NCI-H128 (cell line): ENCODE results near the gene THADA.

Experiments
- DNase-seq: peaks from one replicate; lab custom pipeline; 2025; ENCODE audit not compliant: unreplicated experiment; lab: John Stamatoyannopoulos, UW

THADA gene

GRCh38 chr2:43228321-43228751, 367.5 kb downstream of the THADA start:
- DNase-seq: no peak

- no peak for DNase-seq
Observed at GRCh38 chr2:43227830-43228281, 368.0 kb downstream of the THADA start.

DNA sequence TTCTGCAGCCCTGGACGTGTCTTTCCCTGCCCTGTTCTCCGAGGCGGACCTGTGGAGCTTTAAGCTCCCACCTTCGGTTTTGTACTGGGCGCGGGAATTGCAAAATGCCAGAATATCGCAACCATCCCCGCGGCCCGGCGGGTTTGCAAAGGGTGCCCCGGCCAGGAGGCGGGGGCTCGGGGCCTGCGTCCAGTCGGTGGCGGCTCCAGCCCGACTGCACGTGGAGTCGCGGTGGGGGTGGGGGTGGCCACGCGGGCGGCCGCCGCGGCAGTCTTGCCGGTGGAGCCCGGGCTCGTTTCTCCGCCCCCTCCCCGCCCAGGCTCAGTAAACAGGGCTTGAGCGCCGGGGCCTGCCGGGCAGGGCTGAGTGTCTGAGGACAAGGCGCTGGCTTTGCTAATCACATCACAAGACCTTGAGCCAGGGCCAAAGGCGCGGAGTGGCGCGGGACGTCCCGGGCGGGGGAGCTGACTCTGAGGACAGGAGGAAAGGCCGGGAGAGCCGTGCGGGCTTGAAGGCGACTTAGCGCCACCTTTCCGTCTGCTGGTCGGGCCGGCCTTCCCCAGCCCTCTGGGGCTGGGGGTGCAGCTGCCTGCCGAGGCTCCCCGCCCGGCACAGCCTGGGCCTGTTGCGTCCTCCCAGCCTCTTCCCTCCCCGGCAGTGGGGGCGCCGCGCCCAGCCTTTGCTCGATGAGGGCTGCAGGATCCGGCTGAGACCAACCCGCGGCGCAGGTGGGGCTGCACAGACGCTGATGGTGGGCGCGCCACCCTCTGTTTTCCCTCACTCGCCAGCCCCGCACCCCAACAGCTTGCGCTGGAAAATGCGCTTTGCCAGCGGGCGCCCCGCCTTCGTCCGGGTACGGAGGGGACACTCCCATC, 368.6 kb downstream of the THADA start:
- no peak for DNase-seq

- DNase-seq: peak; percentile 81
Observed at GRCh38 chr2:43226558-43226954, 369.3 kb downstream of the THADA start, which contains the start of gene ZFP36L2. Gene ZFP36L2 (minus strand): TSS chr2:43226606. CDS start chr2:43226315, 291 bp downstream.

GRCh38 chr2:43225788-43226557, 369.9 kb downstream of the THADA start:
- DNase-seq: peak; percentile 10

GRCh38 chr2:43225093-43225787, 370.6 kb downstream of the THADA start:
- no peak for DNase-seq

DNA sequence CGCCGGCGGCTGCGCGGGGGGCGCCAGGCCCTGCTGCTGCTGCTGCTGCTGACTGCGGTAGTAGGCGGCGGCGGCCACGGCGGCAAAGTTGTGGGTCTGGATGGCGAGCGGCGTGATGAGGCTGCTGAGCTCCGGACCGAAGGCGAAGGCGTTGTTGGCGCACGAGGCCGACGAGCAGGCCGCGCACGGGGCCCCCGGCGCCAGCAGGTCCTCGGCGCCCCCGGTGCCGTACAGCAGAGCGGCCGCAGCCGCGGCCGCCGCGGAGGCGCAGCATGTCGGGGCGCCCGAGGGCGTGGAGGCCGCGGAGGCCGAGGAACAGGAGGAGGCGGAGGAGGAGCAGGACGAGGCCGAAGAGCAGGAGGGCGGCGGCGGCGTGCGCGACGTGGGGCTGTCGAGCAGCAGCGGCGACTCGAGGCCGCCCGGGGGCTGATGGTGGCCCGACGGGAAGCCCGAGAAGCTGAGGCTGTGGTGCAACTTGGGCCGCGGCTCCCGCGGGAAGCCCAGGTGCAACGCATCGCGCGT, 371.2 kb downstream of the THADA start:
- DNase-seq: no peak

GRCh38 chr2:43224131-43224570, 371.7 kb downstream of the THADA start:
- no peak for DNase-seq

GRCh38 chr2:43223521-43224001, 372.3 kb downstream of the THADA start:
- DNase-seq: no peak

- no peak for DNase-seq
Observed at GRCh38 chr2:43222475-43223309, 373.1 kb downstream of the THADA start.

- no peak for DNase-seq
Observed at GRCh38 chr2:43221763-43222474, 373.9 kb downstream of the THADA start.

DNA sequence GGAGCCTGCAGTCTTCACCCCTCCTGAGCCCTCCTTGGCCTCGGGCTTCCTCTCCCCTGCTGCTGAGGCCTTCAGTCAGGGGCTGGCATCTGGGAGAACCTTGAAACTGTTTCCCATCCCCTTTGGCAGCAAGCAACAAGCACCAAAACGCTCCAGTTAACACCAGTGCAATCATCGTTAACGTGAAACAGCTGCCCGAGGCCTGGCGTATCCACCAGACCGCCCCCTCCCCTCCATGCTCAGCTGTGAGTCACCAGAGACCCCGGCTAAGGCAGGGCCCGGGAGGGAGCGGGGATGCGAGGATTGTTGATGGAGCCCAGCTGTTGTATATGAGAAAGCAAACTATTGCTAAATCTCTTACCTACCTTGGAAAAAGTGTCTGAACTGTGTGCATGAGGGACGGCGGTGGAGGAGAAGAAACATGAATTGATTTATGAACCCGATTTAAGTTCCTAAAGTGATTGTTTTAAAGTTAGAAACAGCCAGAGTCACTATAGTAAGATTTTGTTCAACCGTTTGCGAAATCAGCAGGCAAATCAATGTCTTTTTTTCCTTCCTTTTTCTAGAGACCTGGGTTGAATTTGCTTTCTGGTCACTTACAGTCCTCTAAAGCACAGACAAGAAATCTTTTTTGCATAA, 374.6 kb downstream of the THADA start:
- DNase-seq: no peak

DNA sequence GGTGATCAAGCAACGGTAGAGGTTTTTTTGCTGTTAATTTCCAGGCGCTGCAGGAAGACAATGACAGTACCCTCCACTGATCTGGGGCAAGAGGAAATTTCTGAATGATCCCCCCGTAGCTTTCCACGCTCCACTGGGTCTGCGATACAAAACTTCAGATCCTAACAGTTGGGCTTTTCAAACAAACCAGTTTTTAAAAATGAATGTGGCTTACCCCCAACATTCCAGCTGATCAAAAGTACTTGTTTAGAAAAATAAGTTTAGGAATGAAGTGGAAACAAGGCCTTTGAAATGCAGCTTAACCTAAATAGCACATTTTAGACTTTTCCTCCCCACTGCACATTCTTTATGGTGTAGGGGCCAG, 375.1 kb downstream of the THADA start:
- DNase-seq: no peak

DNA sequence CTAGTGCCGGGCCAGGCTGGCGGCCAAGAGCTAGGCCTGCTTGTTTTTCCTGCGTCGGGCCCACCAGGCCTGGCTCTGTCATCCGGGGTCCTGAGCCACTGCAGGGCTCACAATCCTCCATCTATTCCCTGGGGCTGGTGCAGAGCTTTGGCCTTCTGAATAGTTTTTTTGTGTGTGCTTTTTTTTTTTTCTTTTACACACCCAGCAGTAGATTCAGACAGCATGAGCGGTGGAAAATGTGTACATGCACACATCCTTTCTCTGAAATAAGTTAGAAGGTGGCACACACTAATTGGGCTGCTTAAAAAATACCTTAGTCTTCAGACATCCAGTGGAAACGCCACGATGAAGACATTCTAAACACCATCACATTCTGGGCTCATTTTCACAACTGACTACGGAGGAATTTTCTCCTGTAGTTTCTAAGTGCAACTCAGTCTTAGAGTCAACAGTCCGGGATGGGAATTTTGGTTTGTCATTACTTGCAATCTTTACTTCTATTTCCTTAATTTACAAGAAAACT, 375.5 kb downstream of the THADA start:
- DNase-seq: no peak

DNA sequence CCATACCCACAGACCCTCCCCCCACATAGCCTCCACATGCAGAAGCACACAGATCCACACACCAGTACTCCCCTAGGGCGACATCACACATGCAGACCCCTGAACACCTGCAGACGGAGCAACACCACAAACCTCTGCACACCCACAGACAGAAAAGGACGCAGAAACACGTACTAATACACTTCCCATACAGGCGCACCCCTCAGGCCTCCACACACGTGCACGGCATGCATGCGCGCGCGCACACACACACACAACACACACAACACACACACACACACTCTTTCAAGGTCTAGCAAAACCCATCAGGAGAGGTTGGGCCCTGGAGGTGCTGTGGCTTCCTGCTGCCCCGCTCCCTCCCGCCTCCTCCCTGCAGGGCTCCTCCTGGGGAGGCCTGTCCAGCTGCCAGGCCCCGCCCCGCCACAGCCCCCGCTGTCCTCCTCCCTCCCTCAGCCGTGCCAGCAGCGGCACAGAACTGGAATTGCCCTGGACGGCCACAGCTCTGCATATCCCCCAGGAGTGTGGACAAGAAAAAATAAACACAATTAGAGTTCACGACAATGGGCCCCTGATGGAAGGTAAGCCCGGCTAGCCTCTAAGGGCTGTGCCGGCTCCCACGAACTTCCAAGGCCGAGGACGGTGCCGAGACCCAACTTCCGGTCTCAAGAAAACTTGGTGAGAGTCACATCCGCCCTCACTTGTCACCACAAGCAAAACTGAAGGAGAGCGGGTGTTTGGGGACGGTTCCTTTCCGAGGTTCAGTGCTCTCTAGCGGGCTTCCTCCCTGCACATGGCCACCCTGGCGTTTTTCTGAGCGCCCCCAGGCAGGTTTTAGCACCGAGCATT, 376.2 kb downstream of the THADA start:
- no peak for DNase-seq

DNA sequence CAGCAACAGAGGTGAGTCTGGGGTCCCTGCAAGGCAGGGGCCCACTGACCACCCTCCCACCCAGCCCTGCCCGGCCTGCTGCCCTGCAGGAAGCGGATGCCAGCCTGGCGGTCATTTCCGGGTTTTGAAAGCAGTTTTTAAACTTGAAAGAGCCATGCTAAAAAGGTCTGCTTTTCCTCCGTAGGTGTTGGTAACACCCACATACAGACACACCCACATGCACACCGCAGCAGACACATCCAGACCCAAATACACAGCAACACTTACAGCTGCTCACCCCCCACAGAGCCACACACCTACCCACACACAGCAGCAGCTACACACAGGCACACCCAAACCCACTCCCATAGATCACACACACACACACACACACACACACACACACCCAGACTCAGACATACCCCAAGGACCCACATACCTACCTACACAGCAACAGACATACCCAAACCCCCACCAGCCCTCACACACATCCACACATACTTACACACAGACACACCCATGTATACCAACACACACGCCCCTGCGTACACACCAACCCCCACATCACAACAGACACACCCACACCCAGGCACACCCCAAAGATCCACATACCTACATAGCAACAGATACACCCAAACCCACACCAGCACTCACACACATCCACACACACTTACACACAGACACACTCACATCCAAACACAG, 377.0 kb downstream of the THADA start:
- no peak for DNase-seq

DNA sequence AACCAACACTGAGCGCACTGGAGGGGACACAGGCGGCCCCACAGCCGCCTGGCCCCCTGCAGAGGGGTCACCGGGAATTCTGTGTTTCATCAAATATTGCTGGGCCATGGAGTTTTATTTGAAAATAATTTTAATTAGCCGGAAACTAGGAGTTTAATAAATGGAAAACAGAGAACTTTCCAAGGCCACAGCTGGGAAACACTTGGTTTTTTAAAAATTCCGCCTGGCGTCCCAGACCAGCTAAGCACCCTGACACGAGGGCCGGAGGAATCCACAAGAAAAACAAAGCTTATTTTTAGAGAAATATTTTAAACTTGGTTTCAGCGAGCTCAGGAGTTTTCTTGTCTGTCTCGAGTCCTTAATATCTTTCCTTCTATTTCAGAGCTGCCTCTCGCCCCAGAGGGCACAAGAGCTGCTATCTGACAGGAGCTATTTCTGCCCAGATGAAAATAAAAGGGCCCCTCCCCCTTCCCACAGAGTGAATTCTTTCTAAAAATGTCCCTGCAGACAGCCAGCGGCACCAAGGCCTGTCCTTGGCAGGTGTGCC, 377.6 kb downstream of the THADA start:
- DNase-seq: no peak
